CD14-positive monocyte (primary cell): Measurements from ENCODE around the gene KIAA1328. TPM values are rescaled to one million over a fixed set of nuclear protein-coding genes. Genes with fewer than 3 reads are reported as not detected.

Source experiments
- DNase-seq, 3 donors: peaks; one replicate each; pipeline ENCODE4 v3.0.0-alpha.2; 2011 to 2022
- H2AFZ ChIP-seq: 2 replicates; pipeline ENCODE4 v1.6.0; 2012; ENCODE audit warnings: mild to moderate bottlenecking, low read depth, low read length, inconsistent platforms; ENCODE audit not compliant: insufficient read depth, poor library complexity, severe bottlenecking
- H3K27ac ChIP-seq, 2 donors: 1 replicate in 1 of 2; 2 replicates in 1 of 2; pipeline ENCODE4 v1.5.1; 2012 to 2013; ENCODE audit warnings: low read length in 2 of 2, control low read depth in 1 of 2, inconsistent platforms in 1 of 2, low read depth in 1 of 2, mild to moderate bottlenecking in 1 of 2
- H3K27me3 ChIP-seq, 2 donors: one replicate each; pipeline versions ENCODE4 v1.6.0 to v1.6.1; 2011 to 2013; ENCODE audit warnings: low read length in 2 of 2; ENCODE audit not compliant: control insufficient read depth in 2 of 2, insufficient read depth in 2 of 2
- H3K36me3 ChIP-seq, 2 donors: replicated peaks in 1 of 2; 1 replicate in 1 of 2; 2 replicates in 1 of 2; pipeline versions ENCODE4 v1.5.1 to v1.6.1; 2012 to 2013; ENCODE audit warnings: low read length in 2 of 2, control low read depth in 1 of 2, inconsistent platforms in 1 of 2, mild to moderate bottlenecking in 1 of 2; ENCODE audit not compliant: insufficient read depth in 2 of 2, control insufficient read depth in 1 of 2
- H3K4me1 ChIP-seq, 2 donors: 1 replicate in 1 of 2; 2 replicates in 1 of 2; pipeline versions ENCODE4 v1.5.1 to v1.6.1; 2012 to 2013; ENCODE audit warnings: low read length in 2 of 2, control low read depth in 1 of 2, inconsistent platforms in 1 of 2, mild to moderate bottlenecking in 1 of 2, moderate library complexity in 1 of 2; ENCODE audit not compliant: insufficient read depth in 2 of 2, control insufficient read depth in 1 of 2
- H3K4me2 ChIP-seq: replicated peaks from 2 replicates; pipeline ENCODE3; 2012; ENCODE audit warnings: low read length, moderate library complexity, mild to moderate bottlenecking; ENCODE audit not compliant: poor library complexity, severe bottlenecking; ENCODE audit errors: extremely low read depth
- H3K4me3 ChIP-seq, 3 experiments: fragments of 200-600 bp in 1 of 3; sonication (generic) in 1 of 3; replicated peaks in 1 of 3; 1 replicate in 2 of 3; 2 replicates in 1 of 3; pipeline ENCODE4 v1.5.1; 2011 to 2013; ENCODE audit warnings: low read length in 3 of 3, mild to moderate bottlenecking in 3 of 3, control low read depth in 2 of 3, low read depth in 2 of 3, inconsistent platforms in 1 of 3, moderate library complexity in 1 of 3
- H3K79me2 ChIP-seq: 2 replicates; pipeline ENCODE4 v1.6.0; 2012; ENCODE audit warnings: mild to moderate bottlenecking, control low read depth, inconsistent platforms, low read length, moderate library complexity; ENCODE audit not compliant: insufficient read depth
- H3K9ac ChIP-seq: 2 replicates; pipeline ENCODE4 v1.6.0; 2017; ENCODE audit warnings: low read length, mild to moderate bottlenecking; ENCODE audit not compliant: insufficient read depth, poor library complexity, severe bottlenecking
- H3K9me3 ChIP-seq, 2 donors: replicated peaks in 1 of 2; 1 replicate in 1 of 2; 2 replicates in 1 of 2; pipeline versions ENCODE4 v1.5.1 to v1.6.1; 2012 to 2013; ENCODE audit warnings: low read length in 2 of 2, control low read depth in 1 of 2; ENCODE audit not compliant: control insufficient read depth in 1 of 2, insufficient read depth in 1 of 2
- H4K20me1 ChIP-seq: 2 replicates; pipeline ENCODE4 v1.6.0; 2012; ENCODE audit warnings: mild to moderate bottlenecking, low read length, control low read depth, moderate library complexity; ENCODE audit not compliant: insufficient read depth
- H3K27ac Mint-ChIP-seq, 7 donors: one replicate each; pipeline ENCODE4 v1.8.0; 2020; ENCODE audit warnings: mild to moderate bottlenecking in 7 of 7, mixed read lengths in 7 of 7, moderate library complexity in 6 of 7, inconsistent platforms in 2 of 7
- H3K27me3 Mint-ChIP-seq, 3 donors: one replicate each; pipeline ENCODE4 v1.8.0; 2021 to 2022; ENCODE audit warnings: low read depth in 3 of 3, mild to moderate bottlenecking in 3 of 3, mixed read lengths in 3 of 3, moderate library complexity in 3 of 3, inconsistent platforms in 1 of 3
- H3K36me3 Mint-ChIP-seq, 2 donors: one replicate each; pipeline ENCODE4 v1.8.0; 2020; ENCODE audit warnings: mixed read lengths in 2 of 2, inconsistent platforms in 1 of 2, mild to moderate bottlenecking in 1 of 2
- H3K4me1 Mint-ChIP-seq: one replicate; pipeline ENCODE4 v1.8.0; 2020; ENCODE audit warnings: mild to moderate bottlenecking, mixed read lengths
- H3K4me3 Mint-ChIP-seq, 2 donors: one replicate each; pipeline ENCODE4 v1.8.0; 2020; ENCODE audit warnings: mild to moderate bottlenecking in 2 of 2, mixed read lengths in 2 of 2, moderate library complexity in 1 of 2
- H3K9me3 Mint-ChIP-seq, 7 donors: one replicate each; pipeline ENCODE4 v1.8.0; 2020 to 2022; ENCODE audit warnings: mixed read lengths in 7 of 7, mild to moderate bottlenecking in 6 of 7, moderate library complexity in 6 of 7, inconsistent platforms in 2 of 7
- CTCF ChIP-seq: fragments of 200-600 bp; IDR thresholded peaks from one replicate; pipeline ENCODE4 v1.8.0; 2022; ENCODE audit warnings: antibody characterized with exemption, mild to moderate bottlenecking
- WGBS: methylation state at CpG from one replicate; pipeline ENCODE4 v1.1.5; 2013; ENCODE audit warnings: missing lambda C conversion rate; ENCODE audit not compliant: insufficient coverage; 5-methylcytosine and 5-hydroxymethylcytosine counted together
- intact Hi-C, 2 donors: fragments of 100-400 bp; cut with micrococcal nuclease; formaldehyde crosslinking; loops; one replicate each; pipeline versions ENCODE4 v1.15.0 to v1.15.1; 2023
- polyA plus RNA-seq, 3 donors: library from polyadenylated mRNA; depleted of rRNA in 1 of 3; unstranded in 2 of 3; stranded (reverse) in 1 of 3; fragments of 300-500 nt in 2 of 3; fragments of >200 nt in 1 of 3; fragmentation: Illumina TruSeq in 2 of 3; gene quantifications; 1 replicate in 2 of 3; 2 replicates in 1 of 3; pipeline ENCODE4 v1.2.3, GENCODE V29; 2012 to 2021

The KIAA1328 gene
- polyA plus RNA-seq, 3 donors = 3.7 to 3.9 (median 3.8) TPM

- H3K27me3 ChIP-seq = no peaks in the 10 kb centered on the region
- H3K9me3 Mint-ChIP-seq = peaks cover 0 to 2% (median 0%) of the 10 kb centered on the region in 7 donors
- no peak overlapping the region for H3K4me3 Mint-ChIP-seq
Observed at GRCh38 chr18:36888778-36889177, 59.9 kb downstream of the KIAA1328 start.

GRCh38 chr18:36889321-36889720 is 60.4 kb downstream of the KIAA1328 start:
- Histone ChIP-seq H3K9ac (no peak overlapping the region), H3K36me3 (no peaks in the 10 kb centered on the region), H3K4me2 (no peak overlapping the region), H3K4me3 (no peak overlapping the region), H3K79me2 (no peaks in the 10 kb centered on the region), H4K20me1 (no peaks in the 10 kb centered on the region), H3K27ac (no peak overlapping the region), H2AFZ (no peak overlapping the region), H3K27me3 (no peaks in the 10 kb centered on the region), H3K4me1 (no peaks in the 10 kb centered on the region), H3K9me3 (no peaks in the 10 kb centered on the region)
- intact Hi-C loops = no loop called here
- H3K27me3 Mint-ChIP-seq = no peaks in the 10 kb centered on the region
- DNase-seq = no peak
- no peak overlapping the region for H3K4me3 Mint-ChIP-seq
- WGBS = no CpG with 5 or more reads among the region's 1 CpG
- no peak for TF ChIP-seq CTCF
- H3K36me3 Mint-ChIP-seq = peaks cover 10 to 23% of the 10 kb centered on the region in 2 donors
- no peak overlapping the region for H3K27ac Mint-ChIP-seq
- H3K9me3 Mint-ChIP-seq = peaks cover 0 to 2% (median 0%) of the 10 kb centered on the region in 7 donors
- H3K4me1 Mint-ChIP-seq = no peaks in the 10 kb centered on the region

More at GRCh38 chr18:36888778-36889177, 59.9 kb downstream of the KIAA1328 start:
- H4K20me1 ChIP-seq = no peaks in the 10 kb centered on the region
- TF ChIP-seq CTCF = no peak
- no peaks in the 10 kb centered on the region for H3K79me2 ChIP-seq
- H3K27ac Mint-ChIP-seq = no peak overlapping the region
- H2AFZ ChIP-seq = no peak overlapping the region
- H3K27ac ChIP-seq = no peak overlapping the region
- H3K4me1 ChIP-seq = no peaks in the 10 kb centered on the region
- H3K9ac ChIP-seq = no peak overlapping the region
- peaks cover 8 to 23% of the 10 kb centered on the region in 2 donors for H3K36me3 Mint-ChIP-seq
- no peaks in the 10 kb centered on the region for H3K36me3 ChIP-seq
- H3K4me3 ChIP-seq = no peak overlapping the region
- no peaks in the 10 kb centered on the region for H3K27me3 Mint-ChIP-seq
- H3K4me2 ChIP-seq = no peak overlapping the region
- no peaks in the 10 kb centered on the region for H3K9me3 ChIP-seq
- DNase-seq = no peak
- intact Hi-C loops = no loop called here
- no peaks in the 10 kb centered on the region for H3K4me1 Mint-ChIP-seq
